ENCODE results near the gene DDR1. TPM values are rescaled to one million over a fixed set of nuclear protein-coding genes. Genes with fewer than 3 reads are reported as not detected.
"Not testable (repeated sequence)": the region's sequence is repeated elsewhere in the genome, so short reads cannot be mapped to it uniquely, and the experiment has no call there.

The DDR1 gene
- total RNA-seq, 2 donors from 2014 or later, result 140 to 151 TPM

DNA sequence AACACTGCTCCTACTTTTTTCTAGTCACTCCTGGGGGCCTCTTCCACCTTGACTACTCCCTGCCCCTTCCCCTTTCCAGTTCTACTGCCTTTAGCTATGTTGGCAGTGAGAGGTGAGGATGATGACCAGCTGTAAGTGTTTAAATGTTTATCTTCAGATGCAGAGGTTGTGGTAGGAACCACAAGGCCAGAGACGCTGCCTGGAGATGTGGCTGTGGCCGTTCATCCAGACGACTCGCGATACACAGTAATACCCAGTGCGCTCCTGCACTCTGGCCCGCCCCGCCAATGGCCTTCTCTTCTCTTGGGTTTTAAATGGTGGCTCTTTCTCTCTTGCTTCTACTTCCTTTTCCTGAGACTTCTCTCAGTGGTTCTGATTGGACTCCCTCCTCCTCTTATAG lies 34.4 kb downstream of the DDR1 start:
- no peak for DNase-seq
- Mint-ChIP-seq H3K9me3 (no peaks in the 10 kb centered on the region), H3K36me3 (ENCODE audit: low read depth) (peaks cover 51% of the 10 kb centered on the region), H3K4me3 (no peak overlapping the region), H3K4me1 (peaks cover 17% of the 10 kb centered on the region), H3K27ac (no peak overlapping the region), H3K27me3 (ENCODE audit: insufficient read depth) (no peaks in the 10 kb centered on the region)
- no peak for TF ChIP-seq CTCF (conservative IDR thresholded peaks at IDR 0.05)
- Histone ChIP-seq H3K27ac (ENCODE audit: low read depth, low read length) (no peak overlapping the region), H3K36me3 (ENCODE audit: control insufficient read depth, insufficient read depth, low read length) (peaks cover 42% of the 10 kb centered on the region), H3K27me3 (ENCODE audit: control insufficient read depth, insufficient read depth, low read length, poor library complexity, severe bottlenecking) (no peaks in the 10 kb centered on the region), H3K9ac (ENCODE audit: extremely low read depth, low read length, poor library complexity, severe bottlenecking) (no peak overlapping the region), H3K9me3 (ENCODE audit: control insufficient read depth, low read length) (no peaks in the 10 kb centered on the region), H3K4me1 (ENCODE audit: control insufficient read depth, insufficient read depth, low read length) (no peaks in the 10 kb centered on the region), H3K4me3 (ENCODE audit: low read length) (no peak overlapping the region)
- 92 to 96% methylated on average over 8 of the region's 8 CpGs for WGBS, 2 experiments (ENCODE audit: insufficient coverage in 1 of 2, insufficient read length in 1 of 2)

GRCh38 chr6:30922447-30922852 lies 38.1 kb downstream of the DDR1 start:
- Histone ChIP-seq H3K27me3 (ENCODE audit: control insufficient read depth, insufficient read depth, low read length, poor library complexity, severe bottlenecking) (no peaks in the 10 kb centered on the region), H3K27ac (ENCODE audit: low read depth, low read length) (no peak overlapping the region), H3K9ac (ENCODE audit: extremely low read depth, low read length, poor library complexity, severe bottlenecking) (no peak overlapping the region), H3K9me3 (ENCODE audit: control insufficient read depth, low read length) (no peaks in the 10 kb centered on the region), H3K36me3 (ENCODE audit: control insufficient read depth, insufficient read depth, low read length) (peaks cover 31% of the 10 kb centered on the region), H3K4me1 (ENCODE audit: control insufficient read depth, insufficient read depth, low read length) (no peaks in the 10 kb centered on the region), H3K4me3 (ENCODE audit: low read length) (no peak overlapping the region)
- peak; percentile 82 for DNase-seq
- Mint-ChIP-seq H3K4me3 (no peak overlapping the region), H3K36me3 (ENCODE audit: low read depth) (peaks cover 55% of the 10 kb centered on the region), H3K4me1 (peaks cover 6% of the 10 kb centered on the region), H3K27me3 (ENCODE audit: insufficient read depth) (no peaks in the 10 kb centered on the region), H3K9me3 (no peaks in the 10 kb centered on the region), H3K27ac (no peak overlapping the region)
- TF ChIP-seq CTCF (conservative IDR thresholded peaks at IDR 0.05), result peak; percentile 29
- WGBS, 2 experiments (ENCODE audit: insufficient coverage in 1 of 2, insufficient read length in 1 of 2), result 81 to 89% methylated on average over 4 to 7 of the region's 7 CpGs

DNA sequence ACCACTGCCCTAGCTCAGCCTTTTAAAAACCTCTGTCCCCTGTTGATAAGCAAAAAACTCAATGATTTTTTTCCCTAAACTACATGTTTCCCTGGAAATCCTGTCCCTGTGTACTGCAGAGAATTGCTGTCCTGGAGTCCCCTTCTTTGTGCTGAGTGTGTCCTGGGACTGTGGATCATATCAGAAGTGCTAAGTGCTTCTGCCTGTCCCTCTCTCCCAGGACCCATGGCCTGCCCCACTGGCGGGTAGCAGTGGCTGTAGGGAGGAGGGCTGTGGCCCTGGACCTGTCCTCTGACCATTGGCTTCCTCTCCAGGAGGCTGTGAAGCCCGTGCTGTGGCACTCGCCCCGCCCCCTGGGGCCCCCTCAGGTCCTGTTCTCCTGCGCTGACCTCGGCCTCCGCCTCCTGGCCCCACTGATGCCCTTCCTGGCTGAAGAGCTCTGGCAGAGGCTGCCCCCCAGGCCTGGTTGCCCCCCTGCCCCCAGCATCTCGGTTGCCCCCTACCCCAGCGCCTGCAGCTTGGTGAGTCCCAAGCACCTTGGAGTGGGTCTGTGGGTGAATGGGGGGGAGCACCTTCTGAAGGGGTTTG lies 39.8 kb downstream of the DDR1 start:
- Mint-ChIP-seq H3K27ac (peak overlapping the region; percentile 16), H3K36me3 (ENCODE audit: low read depth) (peaks cover 59% of the 10 kb centered on the region)
- 91% methylated on average over 9 of the region's 9 CpGs; no CpG with 5 or more reads in 1 of the 2 experiments for WGBS, 2 experiments (ENCODE audit: insufficient coverage in 1 of 2, insufficient read length in 1 of 2)

DNA sequence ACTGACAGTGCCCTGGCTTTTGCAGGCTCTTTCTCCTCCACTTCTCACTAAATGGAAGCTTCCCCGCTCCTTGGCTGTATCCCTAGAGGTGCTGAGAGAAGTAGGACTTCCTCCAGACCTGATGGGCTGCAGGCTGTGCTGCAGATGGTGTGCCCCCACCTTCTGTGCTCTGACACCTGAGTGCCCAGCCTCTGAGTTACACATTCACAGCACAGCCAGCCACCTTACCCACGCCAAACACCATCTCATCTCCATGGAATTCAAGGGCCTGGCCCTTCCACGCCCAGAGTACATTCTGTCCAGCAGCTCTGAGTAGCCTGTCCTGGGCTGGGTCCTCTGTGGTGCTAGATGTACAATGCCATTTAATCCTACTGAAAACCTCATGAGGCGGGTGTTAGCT lies 42.3 kb downstream of the DDR1 start:
- Histone ChIP-seq H3K4me1 (ENCODE audit: control insufficient read depth, insufficient read depth, low read length) (no peaks in the 10 kb centered on the region), H3K4me3 (ENCODE audit: low read length) (no peak overlapping the region), H3K27ac (ENCODE audit: low read depth, low read length) (no peak overlapping the region), H3K27me3 (ENCODE audit: control insufficient read depth, insufficient read depth, low read length, poor library complexity, severe bottlenecking) (no peaks in the 10 kb centered on the region), H3K9me3 (ENCODE audit: control insufficient read depth, low read length) (peaks cover 12% of the 10 kb centered on the region), H3K36me3 (ENCODE audit: control insufficient read depth, insufficient read depth, low read length) (peaks cover 17% of the 10 kb centered on the region), H3K9ac (ENCODE audit: extremely low read depth, low read length, poor library complexity, severe bottlenecking) (no peak overlapping the region)
- no peak for DNase-seq
- 91 to 100% methylated on average over 2 to 4 of the region's 4 CpGs for WGBS, 2 experiments (ENCODE audit: insufficient coverage in 1 of 2, insufficient read length in 1 of 2)
- H3K9me3 Mint-ChIP-seq, result peaks cover 13% of the 10 kb centered on the region
- TF ChIP-seq CTCF (conservative IDR thresholded peaks at IDR 0.05), result no peak
- H3K27me3 Mint-ChIP-seq (ENCODE audit: insufficient read depth), result no peaks in the 10 kb centered on the region
- peaks cover 6% of the 10 kb centered on the region for H3K4me1 Mint-ChIP-seq
- peaks cover 47% of the 10 kb centered on the region for H3K36me3 Mint-ChIP-seq (ENCODE audit: low read depth)
- no peak overlapping the region for H3K4me3 Mint-ChIP-seq
- no peak overlapping the region for H3K27ac Mint-ChIP-seq

More for the DNA sequence above, 39.8 kb downstream of the DDR1 start:
- not testable (repeated sequence) for DNase-seq; H3K4me1 Mint-ChIP-seq; H3K27me3 Mint-ChIP-seq (ENCODE audit: insufficient read depth); H3K27me3 ChIP-seq (ENCODE audit: control insufficient read depth, insufficient read depth, low read length, poor library complexity, severe bottlenecking); H3K27ac ChIP-seq (ENCODE audit: low read depth, low read length); H3K9me3 Mint-ChIP-seq; H3K4me3 ChIP-seq (ENCODE audit: low read length); H3K4me1 ChIP-seq (ENCODE audit: control insufficient read depth, insufficient read depth, low read length); H3K4me3 Mint-ChIP-seq; H3K9ac ChIP-seq (ENCODE audit: extremely low read depth, low read length, poor library complexity, severe bottlenecking)
- H3K9me3 ChIP-seq (ENCODE audit: control insufficient read depth, low read length), result peaks cover 12% of the 10 kb centered on the region
- H3K36me3 ChIP-seq (ENCODE audit: control insufficient read depth, insufficient read depth, low read length), result peaks cover 36% of the 10 kb centered on the region

DNA sequence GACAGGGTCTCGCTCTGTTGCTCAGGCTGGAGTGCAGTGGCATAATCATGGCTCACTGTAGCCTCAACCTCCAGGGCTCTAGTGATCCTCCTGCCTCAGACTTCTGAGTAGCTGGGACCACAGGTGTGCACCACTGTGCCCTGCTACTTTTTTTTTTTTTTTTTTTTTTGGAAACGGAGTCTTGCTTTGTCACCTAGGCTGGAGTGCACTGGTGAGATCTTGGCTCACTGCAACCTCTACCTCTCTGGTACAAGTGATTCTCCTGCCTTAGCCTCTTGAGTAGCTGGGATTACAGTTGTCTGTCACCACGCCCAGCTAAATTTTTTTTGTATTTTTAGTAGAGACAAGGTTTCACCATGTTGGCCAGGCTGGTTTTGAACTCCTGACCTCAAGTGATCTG lies 42.8 kb downstream of the DDR1 start:
- DNase-seq; H3K9ac ChIP-seq (ENCODE audit: extremely low read depth, low read length, poor library complexity, severe bottlenecking); H3K27ac ChIP-seq (ENCODE audit: low read depth, low read length); H3K27me3 Mint-ChIP-seq (ENCODE audit: insufficient read depth); H3K4me3 Mint-ChIP-seq; H3K4me1 Mint-ChIP-seq; H3K27ac Mint-ChIP-seq; H3K27me3 ChIP-seq (ENCODE audit: control insufficient read depth, insufficient read depth, low read length, poor library complexity, severe bottlenecking); H3K4me1 ChIP-seq (ENCODE audit: control insufficient read depth, insufficient read depth, low read length); H3K4me3 ChIP-seq (ENCODE audit: low read length): not testable (repeated sequence)
- Mint-ChIP-seq H3K36me3 (ENCODE audit: low read depth) (peaks cover 47% of the 10 kb centered on the region), H3K9me3 (peaks cover 13% of the 10 kb centered on the region)
- 85 to 90% methylated on average over 2 to 3 of the region's 3 CpGs for WGBS, 2 experiments (ENCODE audit: insufficient coverage in 1 of 2, insufficient read length in 1 of 2)
- Histone ChIP-seq H3K36me3 (ENCODE audit: control insufficient read depth, insufficient read depth, low read length) (peaks cover 17% of the 10 kb centered on the region), H3K9me3 (ENCODE audit: control insufficient read depth, low read length) (peaks cover 12% of the 10 kb centered on the region)
